Breast epithelium (tissue), 4 donors: ENCODE data around the gene NOTCH3. TPM values are rescaled to one million over a fixed set of nuclear protein-coding genes. Genes with fewer than 3 reads are reported as not detected.

Experiments used
- DNase-seq, 2 donors: peaks; one replicate each; pipeline ENCODE4 v3.0.0-alpha.2; 2019; ENCODE audit warnings: low spot score in 2 of 2
- H3K27ac ChIP-seq, 2 donors: fragments of 200-600 bp; sonication (generic) in 1 of 2; one replicate each; pipeline ENCODE4 v1.5.1; 2016 to 2019; ENCODE audit warnings: mild to moderate bottlenecking in 1 of 2
- H3K27me3 ChIP-seq, 2 donors: fragments of 200-600 bp; sonication (generic) in 1 of 2; one replicate each; pipeline versions ENCODE4 v1.5.1 to v1.6.0; 2017 to 2019; ENCODE audit warnings: control low read depth in 1 of 2, mild to moderate bottlenecking in 1 of 2
- H3K36me3 ChIP-seq: fragments of 200-600 bp; one replicate; pipeline ENCODE4 v1.5.1; 2019
- H3K4me1 ChIP-seq, 2 donors: fragments of 200-600 bp; sonication (generic); one replicate each; pipeline ENCODE4 v1.5.1; 2016 to 2019; ENCODE audit warnings: control low read depth in 1 of 2
- H3K4me3 ChIP-seq, 3 donors: fragments of 200-600 bp; sonication (generic); 1 replicate in 2 of 3; 2 replicates in 1 of 3; pipeline ENCODE4 v1.5.1; 2016 to 2019; ENCODE audit warnings: mild to moderate bottlenecking in 3 of 3, moderate library complexity in 2 of 3
- H3K9me3 ChIP-seq, 2 donors: fragments of 200-600 bp; sonication (generic) in 1 of 2; one replicate each; pipeline ENCODE4 v1.5.1; 2016 to 2019; ENCODE audit warnings: control low read depth in 1 of 2
- CTCF ChIP-seq, 3 donors: fragments of 450-650 bp; IDR thresholded peaks; one replicate each; pipeline ENCODE4 v1.5.1; 2016 to 2017; ENCODE audit warnings: antibody characterized with exemption in 3 of 3, mild to moderate bottlenecking in 3 of 3, moderate library complexity in 3 of 3
- POLR2A ChIP-seq: fragments of 450-650 bp; IDR thresholded peaks from one replicate; pipeline ENCODE4 v1.6.1; 2016; ENCODE audit warnings: antibody characterized with exemption, mild to moderate bottlenecking, moderate library complexity
- POLR2AphosphoS5 ChIP-seq, 3 donors: sonication (generic); formaldehyde crosslinking; IDR thresholded peaks; one replicate each; pipeline ENCODE4 v1.6.1; 2017; ENCODE audit warnings: antibody characterized with exemption in 3 of 3
- intact Hi-C: fragments of 100-400 bp; cut with DNase I; formaldehyde crosslinking; loops from one replicate; pipeline ENCODE4 v1.15.1; 2023; ENCODE audit warnings: low total_unique reads
- total RNA-seq, 3 donors: library from RNA; depleted of rRNA; stranded (reverse); fragments of >200 nt; gene quantifications; one replicate each; pipeline ENCODE4 v1.1.0, GENCODE V29; 2016

NOTCH3 gene
- total RNA-seq, 3 donors from 2014 or later, result 22.0 to 36.4 (median 22.7) TPM

DNA sequence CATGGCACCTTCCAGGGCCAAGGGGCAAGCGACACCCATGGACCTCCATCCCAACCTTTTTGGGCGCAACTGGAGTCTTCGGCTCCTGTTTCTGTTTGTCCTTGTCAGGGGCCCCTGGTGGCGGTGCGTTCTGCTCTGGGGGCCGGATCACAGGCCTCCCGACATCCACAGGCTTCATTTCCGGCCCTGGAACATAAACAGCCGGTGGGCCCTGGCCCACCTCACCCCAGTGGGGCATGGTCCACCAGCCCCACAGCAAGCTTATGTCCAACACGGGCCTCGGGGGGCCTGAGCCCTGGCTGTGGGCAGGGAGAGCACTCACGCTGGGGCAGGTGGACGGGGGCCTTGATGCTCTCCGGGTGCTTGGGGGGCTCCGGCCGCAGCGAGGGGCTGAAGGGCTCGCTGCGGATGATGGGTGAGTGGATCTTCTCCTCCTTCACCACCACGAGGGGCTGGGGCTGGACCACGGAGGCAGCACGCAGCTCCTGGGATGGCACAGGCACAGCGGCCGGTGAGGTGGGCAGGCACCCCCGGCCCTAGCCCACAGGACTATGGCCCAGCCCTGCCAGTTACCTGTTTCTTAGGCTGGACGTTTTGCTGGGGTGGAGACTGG, 38.6 kb upstream of the NOTCH3 start:
- peak overlapping the region in 1 of 2 donors; percentile 25 for H3K27ac ChIP-seq
- H3K9me3 ChIP-seq, result no peaks in the 10 kb centered on the region
- no peak overlapping the region for H3K4me3 ChIP-seq
- TF ChIP-seq POLR2A (no peak), CTCF (IDR thresholded peaks at IDR 0.05) (no peak), POLR2AphosphoS5 (IDR thresholded peaks at IDR 0.05) (no peak)
- peaks cover 16% of the 10 kb centered on the region for H3K36me3 ChIP-seq
- no peaks in the 10 kb centered on the region for H3K4me1 ChIP-seq
- no peaks in the 10 kb centered on the region for H3K27me3 ChIP-seq
- intact Hi-C loops, result no loop called here
- DNase-seq, result no peak

DNA sequence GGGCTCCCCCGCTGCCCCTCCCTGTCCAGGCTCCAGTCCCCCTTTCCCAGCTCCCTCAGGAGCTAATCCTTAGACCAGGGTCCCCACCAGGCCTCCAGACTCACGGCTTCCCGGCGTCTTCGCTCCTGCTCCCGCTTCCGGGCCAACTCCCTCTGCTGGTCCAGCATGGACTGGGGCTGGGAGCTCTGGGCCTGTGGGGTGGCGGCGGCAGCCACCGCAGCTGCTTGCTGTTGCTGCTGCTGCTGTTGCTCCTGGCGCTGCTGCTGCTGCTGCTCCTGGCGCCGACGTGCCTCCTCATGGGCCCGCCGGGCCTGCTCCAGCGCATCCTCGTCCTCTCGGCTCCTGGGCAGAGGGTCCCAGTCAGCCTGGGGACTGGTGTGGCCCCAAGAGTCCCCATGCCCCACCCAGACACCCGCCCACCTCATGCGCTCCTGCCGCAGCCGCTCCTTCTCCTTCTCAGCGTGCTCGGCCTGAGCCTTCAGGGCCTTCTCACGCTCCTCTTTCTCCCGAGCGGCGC, 37.9 kb upstream of the NOTCH3 start:
- peaks cover 16% of the 10 kb centered on the region for H3K36me3 ChIP-seq
- no peak overlapping the region for H3K4me3 ChIP-seq
- intact Hi-C loops, result no loop called here

DNA sequence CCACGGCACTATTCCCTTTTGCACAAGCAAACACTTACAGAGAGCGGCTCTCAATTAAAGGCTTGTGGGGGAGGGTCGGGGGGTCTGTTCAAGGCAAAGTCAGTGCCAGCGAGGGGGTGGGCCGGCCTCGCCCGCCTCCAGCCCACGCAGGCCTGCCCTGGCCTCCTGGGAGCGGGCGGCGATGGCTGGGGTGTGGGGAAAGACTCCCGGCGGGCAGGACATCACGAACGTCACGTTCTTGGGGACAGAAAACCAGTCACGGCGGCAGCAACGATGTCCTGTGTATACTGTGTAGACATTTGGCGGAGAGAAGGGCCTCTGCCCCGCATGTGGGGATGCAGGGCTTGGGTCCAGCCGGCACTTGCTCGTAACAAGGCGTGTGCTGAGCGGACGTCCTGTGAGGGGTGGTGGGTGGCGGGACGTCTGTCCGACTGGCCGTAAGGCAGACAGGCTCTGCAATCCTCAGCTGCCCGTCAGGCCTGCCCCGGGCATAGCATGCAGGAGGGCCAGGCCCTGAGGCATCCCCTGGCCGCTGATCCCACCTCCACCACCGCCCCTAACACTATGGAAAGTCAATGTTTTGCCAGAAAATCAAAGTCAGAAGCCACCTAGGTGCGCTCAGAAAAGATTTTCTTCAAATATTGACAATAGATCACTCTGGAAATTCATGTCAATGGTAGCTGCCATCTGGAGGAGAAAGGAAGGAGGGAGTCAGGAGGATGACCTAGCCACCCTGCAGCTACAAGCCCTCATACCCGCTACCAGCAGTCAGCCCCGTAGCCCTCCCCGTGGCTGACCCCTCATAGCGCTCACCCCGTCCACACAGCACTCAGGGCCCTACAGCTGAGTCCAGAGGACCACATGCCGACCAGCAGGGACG, 37.2 kb upstream of the NOTCH3 start:
- Histone ChIP-seq H3K4me3 (no peak overlapping the region), H3K4me1 (no peaks in the 10 kb centered on the region), H3K27me3 (no peaks in the 10 kb centered on the region), H3K9me3 (no peaks in the 10 kb centered on the region), H3K36me3 (peaks cover 16% of the 10 kb centered on the region), H3K27ac (peak overlapping the region in 1 of 2 donors; percentile 32)
- intact Hi-C loops, result no loop called here
- no peak for DNase-seq
- TF ChIP-seq CTCF (IDR thresholded peaks at IDR 0.05), result no peak
- TF ChIP-seq POLR2AphosphoS5 (IDR thresholded peaks at IDR 0.05), result no peak
- TF ChIP-seq POLR2A, result no peak

More for the DNA sequence above, 37.9 kb upstream of the NOTCH3 start:
- H3K9me3 ChIP-seq, result no peaks in the 10 kb centered on the region
- DNase-seq, result no peak
- no peaks in the 10 kb centered on the region for H3K4me1 ChIP-seq
- peak overlapping the region in 1 of 2 donors; percentile 32 for H3K27ac ChIP-seq
- TF ChIP-seq CTCF (IDR thresholded peaks at IDR 0.05), result no peak
- no peak for TF ChIP-seq POLR2A
- no peak for TF ChIP-seq POLR2AphosphoS5 (IDR thresholded peaks at IDR 0.05)
- no peaks in the 10 kb centered on the region for H3K27me3 ChIP-seq

DNA sequence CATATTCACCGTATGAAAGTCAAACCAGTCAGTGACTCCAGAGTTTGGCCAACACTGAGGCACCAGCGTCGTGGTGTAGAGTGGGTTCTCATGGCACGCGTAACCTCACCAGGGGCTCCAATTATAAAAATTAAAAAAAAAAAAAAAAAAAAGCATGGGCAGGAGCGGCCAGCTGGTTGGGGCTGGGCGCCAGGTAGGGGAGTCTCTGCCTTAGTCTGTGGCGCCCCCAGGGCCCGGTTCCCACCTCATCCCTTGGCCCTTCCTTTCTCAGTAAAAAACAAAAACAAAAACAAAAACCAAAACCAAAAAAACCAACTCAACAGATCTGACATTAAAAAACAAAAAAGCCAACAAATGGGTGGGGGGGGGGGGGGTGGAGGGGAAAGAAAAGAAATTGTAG, 36.1 kb upstream of the NOTCH3 start:
- TF ChIP-seq CTCF (IDR thresholded peaks at IDR 0.05) (no peak), POLR2AphosphoS5 (IDR thresholded peaks at IDR 0.05) (no peak), POLR2A (no peak)
- intact Hi-C loops, result no loop called here
- peaks cover 0 to 6% of the 10 kb centered on the region in 2 donors for H3K4me1 ChIP-seq
- DNase-seq, result no peak
- H3K27me3 ChIP-seq, result no peaks in the 10 kb centered on the region
- H3K9me3 ChIP-seq, result no peaks in the 10 kb centered on the region
- H3K4me3 ChIP-seq, result no peak overlapping the region
- H3K27ac ChIP-seq, result no peak overlapping the region
- peaks cover 16% of the 10 kb centered on the region for H3K36me3 ChIP-seq

- DNase-seq, result no peak
- Histone ChIP-seq H3K4me3 (no peak overlapping the region), H3K27me3 (no peaks in the 10 kb centered on the region), H3K9me3 (no peaks in the 10 kb centered on the region), H3K36me3 (peaks cover 16% of the 10 kb centered on the region), H3K27ac (no peak overlapping the region), H3K4me1 (peaks cover 0 to 10% of the 10 kb centered on the region in 2 donors)
- intact Hi-C loops, result no loop called here
- no peak for TF ChIP-seq CTCF (IDR thresholded peaks at IDR 0.05)
Measured at GRCh38 chr19:15235781-15236180, 35.0 kb upstream of the NOTCH3 start.
